HL-60 (cell line): ENCODE data around the gene IQSEC1.

Experiments used
- CTCF ChIP-seq: IDR thresholded peaks from one replicate; pipeline ENCODE4 v1.5.1; 2011; ENCODE audit warnings: low read length, control low read depth, inconsistent platforms; ENCODE audit not compliant: insufficient read depth
- GABPA ChIP-seq: IDR thresholded peaks from 2 replicates; pipeline ENCODE4 v1.6.1; 2012; ENCODE audit warnings: low read depth
- POLR2AphosphoS5 ChIP-seq: IDR thresholded peaks from 2 replicates; pipeline ENCODE4 v1.6.1; 2012; ENCODE audit warnings: low read depth
- SPI1 ChIP-seq: IDR thresholded peaks from 2 replicates; pipeline ENCODE4 v1.6.1; 2012; ENCODE audit warnings: low read depth, mild to moderate bottlenecking, borderline replicate concordance

GRCh38 chr3:13031621-13032020 lies 41.6 kb downstream of the IQSEC1 start:
- TF ChIP-seq CTCF, result no peak
- no peak for TF ChIP-seq SPI1
- TF ChIP-seq GABPA, result no peak
- no peak for TF ChIP-seq POLR2AphosphoS5
